Large intestine (tissue), 3 donors: ENCODE results near the gene FOXK2. TPM values are rescaled to one million over a fixed set of nuclear protein-coding genes. Genes with fewer than 3 reads are reported as not detected.
"Not testable (repeated sequence)": the region's sequence is repeated elsewhere in the genome, so short reads cannot be mapped to it uniquely, and the experiment has no call there.

Source experiments
- DNase-seq, 2 donors: peaks; one replicate each; pipeline versions ENCODE4 v3.0.0 to v3.0.0-alpha.2; 2013
- H3K27ac ChIP-seq: one replicate; pipeline ENCODE4 v1.5.1; 2013; ENCODE audit warnings: low read length
- H3K27me3 ChIP-seq: 2 replicates; pipeline ENCODE4 v1.6.1; 2013; ENCODE audit warnings: low read length; ENCODE audit not compliant: control insufficient read depth, insufficient read depth
- H3K36me3 ChIP-seq: 2 replicates; pipeline ENCODE4 v1.6.1; 2013; ENCODE audit warnings: low read length; ENCODE audit not compliant: control insufficient read depth, insufficient read depth
- H3K4me1 ChIP-seq: one replicate; pipeline ENCODE4 v1.6.1; 2013; ENCODE audit warnings: low read length; ENCODE audit not compliant: control insufficient read depth, insufficient read depth
- H3K4me3 ChIP-seq: one replicate; pipeline ENCODE4 v1.5.1; 2013; ENCODE audit warnings: low read length
- H3K9me3 ChIP-seq: one replicate; pipeline ENCODE4 v1.6.1; 2013; ENCODE audit warnings: mild to moderate bottlenecking, low read depth, low read length, moderate library complexity; ENCODE audit not compliant: control insufficient read depth
- WGBS: methylation state at CpG from one replicate; pipeline ENCODE4 v1.1.5; 2013; ENCODE audit warnings: low lambda C conversion rate; ENCODE audit not compliant: insufficient coverage; 5-methylcytosine and 5-hydroxymethylcytosine counted together
- polyA plus RNA-seq: library from polyadenylated mRNA; unstranded; fragments of 120-200 nt; gene quantifications from one replicate; pipeline ENCODE4 v1.2.1, GENCODE V29; 2013

The FOXK2 gene
- polyA plus RNA-seq, 1 donor, result 29.7 TPM

DNA sequence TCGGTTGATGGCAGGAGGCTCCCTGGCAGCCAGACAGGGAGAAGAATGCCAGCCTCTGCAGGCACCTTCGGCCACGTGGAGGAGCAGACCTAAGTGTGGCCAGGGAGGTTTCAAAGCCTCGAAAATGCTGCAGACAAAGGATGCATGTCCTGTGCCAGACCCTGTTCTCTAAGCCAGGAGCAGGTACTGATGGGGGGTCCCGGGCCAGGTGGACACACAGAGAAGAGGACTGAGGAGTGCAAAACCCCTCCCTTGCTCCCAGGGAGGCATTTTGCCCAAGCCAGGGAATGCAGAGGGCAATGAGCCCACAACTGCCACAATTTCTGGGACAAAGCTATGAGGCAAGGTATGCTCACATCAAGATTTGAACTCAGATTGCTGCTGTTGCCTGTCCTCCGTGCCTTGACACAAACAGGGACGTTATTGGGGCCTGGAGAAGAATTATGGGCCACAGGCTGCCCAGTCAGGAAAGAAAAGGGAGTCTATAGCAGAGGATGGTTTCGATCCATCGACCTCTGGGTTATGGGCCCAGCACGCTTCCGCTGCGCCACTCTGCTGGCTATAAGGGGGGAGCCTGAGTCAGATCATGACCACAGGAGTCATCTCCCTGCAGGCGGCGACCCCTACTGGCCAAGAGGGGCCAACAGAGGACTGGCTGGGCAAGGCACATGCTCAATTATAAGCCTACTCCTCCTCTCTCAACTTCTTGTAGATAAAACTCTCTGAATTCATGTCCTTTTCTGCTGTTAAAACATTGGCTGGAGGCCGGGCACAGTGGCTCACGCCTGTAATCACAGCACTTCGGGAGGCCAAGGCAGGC lies 25.1 kb upstream of the FOXK2 start:
- peak; percentile 85 to 87 for DNase-seq
- H3K27me3 ChIP-seq, result no peaks in the 10 kb centered on the region
- H3K36me3 ChIP-seq, result no peaks in the 10 kb centered on the region
- H3K27ac ChIP-seq, result no peak overlapping the region
- H3K4me1 ChIP-seq, result peaks cover 5% of the 10 kb centered on the region
- H3K4me3 ChIP-seq, result no peak overlapping the region
- H3K9me3 ChIP-seq, result no peaks in the 10 kb centered on the region
- WGBS, result no CpG with 5 or more reads among the region's 17 CpGs

DNA sequence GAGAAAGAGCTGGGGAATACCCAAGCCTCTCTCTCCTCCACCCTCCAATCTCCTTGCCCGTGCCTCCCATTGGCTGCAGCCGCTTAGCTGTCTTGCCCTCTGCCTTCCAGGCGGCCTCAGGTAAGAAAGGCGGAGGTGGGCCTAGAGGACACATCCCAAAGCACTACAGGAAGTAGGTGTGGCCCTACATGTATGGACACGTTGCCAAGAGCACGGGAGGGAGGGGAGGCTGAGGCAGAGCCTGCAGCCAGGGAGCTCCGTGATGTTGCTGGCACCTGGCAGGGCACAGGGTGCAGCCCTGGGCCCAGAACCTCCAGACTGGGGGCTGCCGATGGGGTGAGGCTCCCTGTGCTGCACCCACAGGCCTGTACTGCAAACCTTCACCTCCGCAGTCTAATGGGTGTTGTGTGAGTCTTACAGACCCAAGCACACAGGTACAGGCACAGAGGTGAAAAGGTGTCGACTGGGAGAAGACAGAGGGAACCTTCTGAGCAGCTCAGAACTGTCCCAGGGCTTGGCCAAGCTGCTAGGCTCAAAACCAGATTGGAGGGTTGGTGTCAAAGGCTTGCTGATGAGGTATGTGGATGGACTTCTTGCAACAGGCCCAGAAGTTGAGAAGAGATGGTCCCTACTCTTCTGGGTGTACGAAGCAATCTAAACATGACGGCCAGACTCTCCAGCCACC lies 23.5 kb upstream of the FOXK2 start:
- DNase-seq, result no peak
- H3K4me1 ChIP-seq, result peaks cover 5% of the 10 kb centered on the region
- WGBS, result 100% methylated on average over 1 of the region's 12 CpGs
- no peaks in the 10 kb centered on the region for H3K9me3 ChIP-seq
- H3K27ac ChIP-seq, result no peak overlapping the region
- no peaks in the 10 kb centered on the region for H3K27me3 ChIP-seq
- H3K36me3 ChIP-seq, result no peaks in the 10 kb centered on the region
- H3K4me3 ChIP-seq, result no peak overlapping the region

DNA sequence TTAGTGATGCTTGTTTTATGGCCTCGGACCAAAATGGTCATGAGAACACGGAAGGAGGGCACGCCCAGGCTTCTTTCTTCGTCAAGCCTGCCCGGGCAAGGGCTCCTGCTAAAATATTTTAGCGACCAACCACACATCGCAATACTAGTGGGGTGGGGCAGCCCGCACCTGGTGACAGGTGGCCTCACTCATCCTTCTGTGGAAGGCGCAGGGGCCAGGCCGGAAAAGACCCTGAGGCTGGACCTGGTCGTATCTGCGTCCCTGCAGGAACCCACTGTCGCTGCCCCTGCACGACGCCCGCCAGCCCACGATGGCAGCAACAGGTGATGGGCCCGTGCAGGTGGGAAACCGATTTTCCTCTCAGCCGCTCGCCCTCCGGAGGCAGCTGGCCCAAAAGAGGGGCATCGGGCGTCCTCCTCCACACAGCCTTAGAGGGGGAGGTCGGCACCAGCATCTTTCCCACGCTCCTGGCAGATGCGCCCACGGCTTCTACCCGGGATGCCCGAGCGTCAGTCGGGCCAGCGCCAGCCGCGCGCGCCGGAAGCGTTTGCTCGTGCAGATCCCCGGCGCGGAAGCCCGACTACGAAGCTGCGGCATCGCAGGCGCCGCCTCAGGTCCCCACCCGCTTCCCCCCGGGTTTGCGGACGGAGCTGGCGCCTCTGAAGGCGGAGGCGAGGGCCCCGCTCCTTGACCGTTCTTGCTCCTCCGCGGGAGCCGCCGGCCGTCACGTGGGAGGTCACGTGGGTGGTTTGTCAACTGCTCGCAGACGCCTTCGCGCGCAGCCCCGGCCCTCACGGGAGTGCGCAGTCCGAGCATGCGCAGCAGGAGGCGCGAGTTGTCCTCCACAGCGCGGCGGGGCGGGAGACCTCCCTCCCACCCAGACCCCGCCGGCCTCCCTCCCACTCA lies 22.8 kb upstream of the FOXK2 start:
- Histone ChIP-seq H3K27ac (peak overlapping the region; percentile 30), H3K9me3 (no peaks in the 10 kb centered on the region), H3K4me1 (peaks cover 5% of the 10 kb centered on the region), H3K36me3 (no peaks in the 10 kb centered on the region), H3K27me3 (no peaks in the 10 kb centered on the region), H3K4me3 (peak overlapping the region; percentile 68)
- WGBS, result no CpG with 5 or more reads among the region's 83 CpGs
- peak; percentile 94 to 95 for DNase-seq

DNA sequence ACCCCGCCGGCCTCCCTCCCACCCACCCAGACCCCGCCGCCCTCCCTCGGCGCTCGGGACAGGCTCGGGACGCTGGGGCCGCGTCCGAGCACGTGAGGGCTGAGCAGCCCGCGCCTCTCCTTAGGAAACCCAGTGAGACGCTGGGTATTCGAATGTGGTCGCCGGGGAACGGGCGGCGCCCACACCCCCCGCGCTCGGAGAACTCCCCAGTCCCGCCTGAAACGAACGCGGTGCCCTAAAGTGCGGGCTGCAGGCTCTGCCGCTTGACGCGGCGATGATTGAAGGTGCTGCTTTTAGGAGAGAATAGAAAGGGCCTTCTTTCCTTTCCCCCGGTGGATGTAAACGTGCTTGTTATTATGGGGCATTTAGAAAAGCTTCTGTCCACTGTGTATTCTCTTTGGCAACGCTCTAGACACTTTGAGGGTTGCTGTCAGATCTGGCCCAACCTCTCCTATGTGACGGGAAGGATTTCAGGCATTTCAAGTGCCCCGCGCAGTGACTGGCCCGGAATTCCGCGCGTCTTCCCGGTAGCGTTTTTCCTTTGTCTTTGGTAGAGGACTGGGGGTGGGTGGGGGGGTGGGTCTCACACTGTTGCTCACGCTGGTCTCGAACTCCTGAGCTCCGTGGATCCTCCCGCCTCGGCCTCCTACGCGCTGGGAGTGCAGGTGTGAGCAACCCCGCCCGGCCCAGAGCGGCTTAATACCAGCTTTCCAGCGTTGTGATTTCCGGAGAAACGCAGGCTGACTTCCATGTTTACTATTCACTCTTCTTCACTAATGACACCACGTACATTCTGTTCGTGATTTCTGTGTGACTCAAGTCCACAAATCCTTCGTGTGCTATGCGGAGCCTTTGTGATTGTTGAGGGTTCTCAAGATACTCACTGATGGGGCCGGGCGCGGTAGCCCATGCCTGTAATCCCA lies 21.8 kb upstream of the FOXK2 start:
- no CpG with 5 or more reads among the region's 66 CpGs for WGBS
- peak overlapping the region; percentile 48 for H3K4me3 ChIP-seq
- no peaks in the 10 kb centered on the region for H3K9me3 ChIP-seq
- H3K27ac ChIP-seq, result peak overlapping the region; percentile 52
- peak in 1 of 2 donors; percentile 69 for DNase-seq
- no peaks in the 10 kb centered on the region for H3K27me3 ChIP-seq
- no peaks in the 10 kb centered on the region for H3K36me3 ChIP-seq
- peaks cover 5% of the 10 kb centered on the region for H3K4me1 ChIP-seq

DNA sequence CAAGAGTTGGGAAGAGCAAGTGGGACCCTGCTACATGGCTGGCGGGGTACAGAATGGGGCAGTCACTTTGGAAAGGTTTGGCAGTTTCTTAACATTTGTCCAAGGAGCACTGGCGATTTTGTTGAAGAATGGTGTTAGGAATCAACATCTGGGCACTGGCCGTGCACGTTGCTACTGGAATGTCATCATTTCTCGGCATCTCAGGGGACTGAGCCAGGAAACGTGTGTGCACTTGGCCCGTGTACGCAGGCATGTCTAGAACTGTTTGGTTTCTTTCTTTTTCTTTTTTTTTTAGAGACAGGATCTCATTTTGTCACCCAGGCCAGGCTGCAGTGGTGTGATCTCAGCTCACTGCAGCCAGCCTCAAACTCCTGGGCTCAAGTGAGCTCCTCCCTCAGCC lies 17.3 kb upstream of the FOXK2 start:
- no peaks in the 10 kb centered on the region for H3K36me3 ChIP-seq

DNA sequence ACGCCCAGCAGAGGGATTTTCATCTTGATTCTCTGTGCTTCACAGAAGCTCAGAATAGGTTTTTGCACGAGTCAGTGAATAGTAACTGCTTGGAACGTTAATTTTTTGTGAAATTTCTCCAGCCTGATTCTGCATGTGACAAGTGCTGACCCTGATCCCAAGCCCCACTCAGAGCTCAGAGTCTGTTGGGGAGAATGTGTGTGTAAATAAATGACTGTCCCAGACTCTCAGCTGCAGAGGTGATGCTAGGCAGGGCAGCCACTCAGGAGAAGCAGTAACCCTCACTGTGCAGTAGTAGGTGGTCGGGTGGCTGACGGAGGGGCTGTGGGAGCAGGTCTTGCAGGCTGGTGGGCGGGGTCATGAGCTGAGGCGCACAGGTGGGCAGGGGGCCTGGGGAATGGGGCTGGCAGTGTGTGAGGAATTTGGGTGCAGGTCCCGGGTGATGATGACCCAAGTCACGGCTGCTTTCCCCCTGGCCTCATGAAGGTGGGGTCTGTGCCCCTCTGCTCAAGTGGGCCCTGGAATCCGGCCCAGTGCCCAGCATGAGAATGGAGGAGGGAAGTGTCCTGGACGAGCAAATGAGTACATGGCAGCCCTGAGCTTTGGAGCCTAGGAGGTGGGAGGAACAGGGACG lies 16.3 kb upstream of the FOXK2 start:
- Histone ChIP-seq H3K27me3 (no peaks in the 10 kb centered on the region), H3K4me1 (no peaks in the 10 kb centered on the region), H3K9me3 (no peaks in the 10 kb centered on the region), H3K36me3 (no peaks in the 10 kb centered on the region), H3K27ac (no peak overlapping the region), H3K4me3 (no peak overlapping the region)
- no peak for DNase-seq
- WGBS, result 80% methylated on average over 1 of the region's 12 CpGs

More for the DNA sequence above, 17.3 kb upstream of the FOXK2 start:
- no peak overlapping the region for H3K4me3 ChIP-seq
- H3K27ac ChIP-seq, result no peak overlapping the region
- H3K9me3 ChIP-seq, result no peaks in the 10 kb centered on the region
- no CpG with 5 or more reads among the region's 8 CpGs for WGBS
- no peaks in the 10 kb centered on the region for H3K27me3 ChIP-seq
- H3K4me1 ChIP-seq, result no peaks in the 10 kb centered on the region
- DNase-seq, result no peak

DNA sequence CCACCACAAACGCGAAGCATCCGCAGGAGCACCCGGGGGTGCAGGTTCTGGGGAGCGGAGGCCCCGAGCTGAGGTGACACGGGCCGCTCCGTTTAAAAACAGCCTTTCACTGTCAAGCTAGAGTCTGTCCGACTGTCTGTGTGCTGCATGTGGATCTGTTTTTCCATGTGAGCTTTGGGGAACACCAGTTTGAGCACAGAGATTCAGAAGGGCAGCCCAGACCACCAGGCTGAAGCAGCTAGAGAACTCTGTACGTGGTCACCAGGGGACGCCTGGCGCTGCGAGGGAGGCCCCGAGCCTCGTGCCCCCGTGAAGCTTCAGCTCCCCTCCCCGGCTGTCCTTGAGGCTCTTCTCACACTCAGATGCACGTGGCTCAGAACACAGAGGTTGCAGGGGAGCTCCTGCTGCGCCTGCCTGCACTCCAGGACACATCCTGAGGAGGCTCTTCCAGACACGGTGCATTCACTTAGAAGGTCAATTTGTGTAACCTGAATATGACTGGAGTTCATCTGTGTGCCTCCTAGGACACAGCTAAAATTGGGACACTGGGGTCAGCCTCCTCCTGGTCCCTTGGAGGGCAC lies 15.7 kb upstream of the FOXK2 start:
- Histone ChIP-seq H3K27me3 (no peaks in the 10 kb centered on the region), H3K9me3 (no peaks in the 10 kb centered on the region), H3K4me3 (no peak overlapping the region), H3K36me3 (no peaks in the 10 kb centered on the region), H3K4me1 (no peaks in the 10 kb centered on the region), H3K27ac (no peak overlapping the region)
- no peak for DNase-seq
- no CpG with 5 or more reads among the region's 21 CpGs for WGBS

DNA sequence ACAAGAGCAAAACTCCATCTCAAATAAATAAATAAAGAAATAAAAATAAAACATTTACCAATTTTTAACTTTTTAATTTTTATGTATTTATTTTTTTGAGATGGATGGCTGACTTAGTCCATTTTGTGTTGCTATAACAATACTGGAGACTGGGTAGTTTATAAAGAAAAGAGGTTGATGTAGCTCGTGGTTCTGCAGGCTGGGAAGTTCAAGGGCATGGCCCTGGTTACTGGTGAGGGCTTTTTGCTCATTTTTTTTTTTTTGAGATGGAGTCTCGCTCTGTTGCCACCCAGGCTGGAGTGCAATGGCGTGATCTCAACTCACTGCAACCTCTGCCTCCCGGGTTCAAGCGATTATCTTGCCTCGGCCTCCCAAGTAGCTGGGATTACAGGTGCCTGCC lies 14.2 kb upstream of the FOXK2 start:
- no peak overlapping the region for H3K27ac ChIP-seq
- no peak for DNase-seq

DNA sequence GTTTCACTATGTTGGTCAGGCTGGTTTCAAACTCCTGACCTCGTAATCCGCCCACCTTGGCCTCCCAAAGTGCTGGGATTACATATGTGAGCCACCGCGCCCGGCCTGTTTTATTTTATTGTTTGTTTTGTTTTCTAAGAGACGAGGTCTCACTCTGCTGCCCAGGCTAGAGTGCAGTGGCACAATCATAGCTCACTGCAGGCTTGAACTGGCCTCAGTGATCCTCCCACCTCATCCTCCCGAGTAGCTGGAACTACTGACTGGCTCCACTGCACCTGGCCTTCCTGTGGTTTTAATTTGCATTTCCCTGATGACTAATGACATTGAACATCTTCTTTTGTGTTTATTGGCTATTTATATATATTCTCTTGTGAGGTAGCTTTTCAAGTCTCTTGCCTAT lies 13.1 kb upstream of the FOXK2 start:
- not testable (repeated sequence) for H3K9me3 ChIP-seq, H3K27me3 ChIP-seq, DNase-seq, H3K4me3 ChIP-seq, H3K36me3 ChIP-seq, H3K27ac ChIP-seq, H3K4me1 ChIP-seq
- WGBS, result no CpG with 5 or more reads among the region's 7 CpGs

More for the DNA sequence above, 14.2 kb upstream of the FOXK2 start:
- Histone ChIP-seq H3K4me3 (no peak overlapping the region), H3K27me3 (no peaks in the 10 kb centered on the region), H3K9me3 (no peaks in the 10 kb centered on the region), H3K36me3 (no peaks in the 10 kb centered on the region), H3K4me1 (no peaks in the 10 kb centered on the region)
- no CpG with 5 or more reads among the region's 6 CpGs for WGBS
